GM19395 (cell line): ENCODE measurements around the gene RBMY1F.
"Not testable (repeated sequence)": the region's sequence is repeated elsewhere in the genome, so short reads cannot be mapped to it uniquely, and the experiment has no call there.

Experiments
- ATAC-seq: cut with Tn5 transposase; IDR thresholded peaks from one replicate; pipeline ENCODE4 v1.9.1; 2021; ENCODE audit warnings: mild to moderate bottlenecking, moderate library complexity; ENCODE audit not compliant: unreplicated experiment

RBMY1F gene

DNA sequence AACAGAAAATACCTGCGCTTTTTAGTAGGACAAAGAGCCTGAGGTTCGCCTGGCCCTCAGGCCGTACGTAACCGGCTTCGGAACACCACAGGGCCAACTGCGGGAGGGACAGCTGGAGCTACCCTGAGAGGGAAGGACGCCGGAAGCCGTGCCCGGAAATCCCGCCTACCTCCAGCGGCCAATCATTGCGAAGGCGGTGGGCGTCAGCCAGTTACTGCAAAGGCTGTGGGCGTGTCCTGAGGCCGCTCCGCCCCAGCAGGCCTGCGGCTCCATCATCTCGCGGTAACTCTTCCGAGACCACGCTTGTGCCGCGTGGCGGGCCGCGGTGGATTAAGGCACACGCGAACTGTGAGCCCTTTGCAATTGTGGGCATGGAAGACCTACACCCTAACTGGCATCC is at the start of gene RBMY1F:
TSS of gene RBMY1F (minus strand) at position 101 of the 400 bp plus-strand sequence. CDS start 1,954 bp downstream, outside the sequence.
- ATAC-seq: not testable (repeated sequence)

DNA sequence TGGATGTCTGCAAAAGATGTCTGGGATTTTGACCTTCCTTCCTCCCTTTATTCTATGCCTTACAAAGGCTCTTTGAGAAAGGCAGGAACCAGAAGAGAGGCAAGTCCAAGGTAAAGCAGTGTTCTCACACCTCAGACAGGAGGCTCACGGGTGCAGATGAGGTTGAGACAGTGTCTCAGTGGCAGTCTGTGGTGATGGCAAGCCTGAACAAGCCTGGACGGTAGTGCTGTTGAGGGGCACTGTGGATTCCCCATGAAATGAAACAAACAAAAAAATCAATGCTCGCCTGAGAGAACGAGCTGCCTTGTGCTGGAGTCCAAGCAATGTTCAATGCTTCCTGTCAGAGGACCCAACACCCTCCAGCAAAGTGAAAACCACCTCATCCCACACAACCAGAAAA is 31.6 kb downstream of the RBMY1F start:
- ATAC-seq: not testable (repeated sequence)

DNA sequence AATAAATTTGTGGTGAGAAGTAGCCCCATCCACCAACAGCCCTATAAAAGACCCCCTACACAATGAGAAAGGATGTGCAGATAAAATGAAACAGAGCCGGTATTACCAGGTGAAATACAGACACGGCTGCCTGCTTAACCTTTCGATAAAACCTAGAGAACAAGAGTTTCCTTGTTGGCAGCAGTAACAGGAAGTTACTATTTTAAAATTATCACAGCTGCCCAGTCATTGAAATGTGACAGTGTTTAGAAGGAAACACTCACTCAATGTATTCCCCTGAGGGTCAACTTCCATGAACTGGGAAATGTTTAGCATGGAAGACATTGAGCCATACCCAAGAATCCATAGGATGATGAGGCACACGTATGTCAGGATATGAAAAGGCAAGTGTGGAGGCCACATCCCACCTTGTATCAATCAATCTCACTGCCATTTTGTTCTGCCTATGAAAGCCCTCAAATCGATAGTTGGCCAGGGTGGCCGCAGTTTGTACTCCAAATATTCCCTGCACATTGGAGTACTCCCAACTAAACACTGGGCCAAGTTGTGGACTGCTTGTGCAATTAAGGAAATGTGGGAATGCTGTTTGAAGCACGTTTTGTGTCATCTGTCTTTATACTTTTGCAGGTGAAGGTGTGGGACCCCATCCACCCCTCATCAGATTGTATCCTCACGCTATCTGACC is 41.6 kb downstream of the RBMY1F start:
- not testable (repeated sequence) for ATAC-seq

- ATAC-seq: not testable (repeated sequence)
Measured at GRCh38 chrY:22134719-22135118, 48.0 kb downstream of the RBMY1F start.

DNA sequence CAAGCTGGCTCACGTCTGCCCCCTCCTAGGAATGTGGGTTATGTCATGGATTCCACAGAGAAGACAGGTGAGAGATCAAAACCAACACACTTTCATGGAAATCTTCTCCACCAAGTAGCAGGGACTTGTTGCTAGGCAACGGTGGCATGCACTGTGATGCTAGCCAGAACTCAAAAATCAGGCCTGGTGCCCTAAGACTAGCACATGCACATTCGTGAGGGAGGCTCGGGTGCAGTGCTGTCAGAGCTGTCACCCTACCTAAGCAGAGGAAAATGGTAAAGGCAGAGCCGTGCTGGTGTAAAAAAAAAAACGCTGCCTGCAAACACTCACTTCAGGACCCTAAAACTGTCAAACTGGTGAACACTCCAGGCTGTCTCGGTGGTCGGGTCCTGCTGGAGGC is 52.2 kb downstream of the RBMY1F start:
- not testable (repeated sequence) for ATAC-seq
